HT1080 (cell line): ENCODE data around the gene SP140L. TPM values are rescaled to one million over a fixed set of nuclear protein-coding genes. Genes with fewer than 3 reads are reported as not detected.
"Not testable (repeated sequence)": the region's sequence is repeated elsewhere in the genome, so short reads cannot be mapped to it uniquely, and the experiment has no call there.

ENCODE experiments used
- DNase-seq: peaks from one replicate; pipeline ENCODE4 v3.0.0-alpha.2; 2015; ENCODE audit warnings: low read depth
- polyA plus RNA-seq, 2 experiments: library from polyadenylated mRNA; depleted of rRNA; stranded (reverse); fragments of >200 nt; gene quantifications; 2 replicates each; pipeline ENCODE4 v1.2.3, GENCODE V29; 2015
- total RNA-seq: library from RNA; depleted of rRNA; stranded (reverse); fragments of >200 nt; shearing (Covaris generic); gene quantifications from 2 replicates; pipeline ENCODE4 v1.2.3, GENCODE V29; 2014; rRNA removed

SP140L gene
- total RNA-seq, result 9.3 and 10.4 TPM in 2 replicates
- polyA plus RNA-seq (2015; cell fraction: cytosol; rRNA removed), result 14.2 and 16.2 TPM in 2 replicates
- 45.7 and 94.5 TPM in 2 replicates for polyA plus RNA-seq (2015; cell fraction: nucleus; rRNA removed)

GRCh38 chr2:230326453-230327417 lies at the start of gene SP140L:
TSS of gene SP140L (plus strand) at chr2:230327193. CDS start at chr2:230327270, 77 bp downstream.
- peak; percentile 88 for DNase-seq

- DNase-seq, result no peak
Measured at GRCh38 chr2:230282936-230283335, 44.1 kb upstream of the SP140L start.

GRCh38 chr2:230286048-230286447 lies 40.9 kb upstream of the SP140L start:
- DNase-seq, result no peak

- peak; percentile 21 for DNase-seq
Measured at GRCh38 chr2:230289311-230289710, 37.7 kb upstream of the SP140L start.

GRCh38 chr2:230295192-230295591 lies 31.8 kb upstream of the SP140L start:
- DNase-seq, result no peak

GRCh38 chr2:230296917-230297316 lies 30.1 kb upstream of the SP140L start:
- DNase-seq, result no peak

- no peak for DNase-seq
Measured at GRCh38 chr2:230299618-230300017, 27.4 kb upstream of the SP140L start.

- no peak for DNase-seq
Measured at GRCh38 chr2:230305416-230306275, 21.3 kb upstream of the SP140L start.

GRCh38 chr2:230306474-230306873 lies 20.5 kb upstream of the SP140L start:
- DNase-seq, result no peak

- DNase-seq, result no peak
Measured at GRCh38 chr2:230307485-230307884, 19.5 kb upstream of the SP140L start.

- DNase-seq, result no peak
Measured at GRCh38 chr2:230308402-230309000, 18.5 kb upstream of the SP140L start.

GRCh38 chr2:230310792-230311191 lies 16.2 kb upstream of the SP140L start:
- not testable (repeated sequence) for DNase-seq

- DNase-seq, result not testable (repeated sequence)
Measured at GRCh38 chr2:230311634-230312033, 15.4 kb upstream of the SP140L start.

- DNase-seq, result peak; percentile 94
Measured at GRCh38 chr2:230312638-230313037, 14.4 kb upstream of the SP140L start.

GRCh38 chr2:230317366-230317765 lies 9.6 kb upstream of the SP140L start:
- DNase-seq, result no peak

GRCh38 chr2:230318190-230319121 lies 8.5 kb upstream of the SP140L start:
- no peak for DNase-seq

- peak; percentile 16 for DNase-seq
Measured at GRCh38 chr2:230319211-230319862, 7.7 kb upstream of the SP140L start.

GRCh38 chr2:230321031-230321430 lies 6.0 kb upstream of the SP140L start:
- DNase-seq, result no peak

- DNase-seq, result peak; percentile 9
Measured at GRCh38 chr2:230322561-230323384, 4.2 kb upstream of the SP140L start.
